LNCAP (cell line): ENCODE measurements around the gene BEND3.

Experiments used
- TF ChIP-seq, protein P1 (sequence below): fragments of 450-650 bp; IDR thresholded peaks from 2 replicates; pipeline ENCODE4 v1.5.1; 2017; ENCODE audit warnings: mild to moderate bottlenecking

Gene BEND3

DNA sequence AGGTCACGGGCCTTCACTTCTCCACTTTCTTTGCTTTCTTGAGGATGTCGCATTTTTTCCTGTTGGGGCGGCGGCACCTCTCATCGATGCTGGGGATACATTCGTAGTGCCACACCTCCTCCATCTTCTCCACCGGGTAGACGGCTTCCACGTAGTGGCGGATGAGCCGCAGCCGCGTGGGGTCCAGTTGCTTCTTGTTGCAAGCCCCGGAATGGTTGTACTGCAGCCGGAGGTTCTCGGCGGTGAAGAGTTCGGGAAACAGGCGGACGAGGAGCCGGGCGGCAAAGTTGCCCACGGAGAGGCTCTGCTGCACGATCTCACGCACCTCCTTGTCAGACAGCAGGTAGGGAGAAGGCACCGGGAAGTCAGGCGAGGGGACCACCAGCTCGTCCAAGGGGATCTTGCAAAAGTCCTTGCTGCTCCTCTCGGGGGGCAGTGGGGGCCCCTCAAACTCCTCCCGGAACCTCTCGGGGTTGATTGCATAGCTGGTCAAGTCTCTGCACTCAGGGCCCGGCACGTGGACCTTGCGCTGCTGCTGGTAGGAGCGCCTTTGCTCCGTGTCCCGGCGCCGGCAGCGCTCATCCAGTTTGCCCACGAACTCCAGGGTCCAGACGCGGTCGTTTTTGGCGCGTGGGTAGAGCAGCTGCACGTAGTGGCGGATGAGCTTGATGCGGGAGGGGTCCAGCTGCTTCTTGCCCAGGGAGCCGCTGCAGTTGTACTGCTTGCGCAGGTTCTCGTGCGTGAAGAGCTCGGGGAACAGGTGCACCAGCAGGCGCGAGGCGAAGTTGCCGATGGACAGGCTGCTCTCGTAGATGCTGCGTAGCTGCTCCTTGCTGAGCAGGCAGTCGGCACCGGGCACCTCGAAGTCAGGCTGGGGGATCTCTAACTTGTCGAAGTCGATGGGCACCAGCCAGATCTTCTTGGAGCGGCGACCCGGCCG, 46.4 kb downstream of the BEND3 start:
- TF ChIP-seq, protein P1, sequence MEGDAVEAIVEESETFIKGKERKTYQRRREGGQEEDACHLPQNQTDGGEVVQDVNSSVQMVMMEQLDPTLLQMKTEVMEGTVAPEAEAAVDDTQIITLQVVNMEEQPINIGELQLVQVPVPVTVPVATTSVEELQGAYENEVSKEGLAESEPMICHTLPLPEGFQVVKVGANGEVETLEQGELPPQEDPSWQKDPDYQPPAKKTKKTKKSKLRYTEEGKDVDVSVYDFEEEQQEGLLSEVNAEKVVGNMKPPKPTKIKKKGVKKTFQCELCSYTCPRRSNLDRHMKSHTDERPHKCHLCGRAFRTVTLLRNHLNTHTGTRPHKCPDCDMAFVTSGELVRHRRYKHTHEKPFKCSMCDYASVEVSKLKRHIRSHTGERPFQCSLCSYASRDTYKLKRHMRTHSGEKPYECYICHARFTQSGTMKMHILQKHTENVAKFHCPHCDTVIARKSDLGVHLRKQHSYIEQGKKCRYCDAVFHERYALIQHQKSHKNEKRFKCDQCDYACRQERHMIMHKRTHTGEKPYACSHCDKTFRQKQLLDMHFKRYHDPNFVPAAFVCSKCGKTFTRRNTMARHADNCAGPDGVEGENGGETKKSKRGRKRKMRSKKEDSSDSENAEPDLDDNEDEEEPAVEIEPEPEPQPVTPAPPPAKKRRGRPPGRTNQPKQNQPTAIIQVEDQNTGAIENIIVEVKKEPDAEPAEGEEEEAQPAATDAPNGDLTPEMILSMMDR, result no peak

DNA sequence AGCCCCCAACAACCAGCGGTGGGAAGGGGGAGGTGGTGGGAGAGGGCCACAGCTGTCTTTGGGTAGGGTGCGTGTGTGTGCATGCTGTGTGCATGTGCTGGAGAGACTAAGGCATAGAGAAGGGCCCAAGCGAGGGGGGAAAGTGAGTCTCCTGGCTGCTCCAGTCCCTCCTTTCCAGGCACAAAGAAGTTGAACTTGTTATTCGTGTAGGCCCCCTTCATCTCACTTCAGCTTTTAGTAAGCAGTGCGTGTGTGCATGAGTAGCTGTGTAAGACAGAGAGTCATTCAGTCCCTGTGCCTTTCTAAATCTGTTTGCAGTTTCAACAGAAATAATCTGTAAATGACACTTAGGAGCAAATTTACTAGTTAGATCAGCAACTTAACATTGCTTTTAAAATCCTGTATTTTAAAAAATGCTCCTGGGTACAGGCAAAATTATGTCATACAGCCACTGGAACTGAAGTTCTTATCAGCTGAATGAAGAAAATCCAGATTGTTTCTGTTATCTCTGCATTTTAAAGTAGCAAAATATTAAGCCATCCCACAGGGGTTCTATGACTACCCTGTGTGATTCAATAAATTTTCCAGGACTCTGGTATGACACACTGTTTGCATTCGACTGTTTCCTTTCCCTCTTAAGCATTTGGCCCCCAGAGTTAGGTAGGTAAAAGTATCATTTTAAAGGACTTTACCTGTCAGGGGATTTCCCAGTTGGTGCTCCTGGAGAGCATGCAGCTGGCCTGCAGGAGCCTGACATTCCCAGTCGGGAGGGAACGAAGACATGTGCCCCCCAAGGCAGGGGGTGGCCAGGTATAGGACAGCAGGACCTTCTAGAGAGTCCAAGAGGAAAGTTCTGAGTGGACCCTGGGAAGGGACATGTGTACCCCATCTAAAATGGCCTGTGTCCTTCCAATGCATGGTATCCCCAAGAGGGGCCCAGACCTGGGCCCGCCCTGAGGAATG, 48.3 kb downstream of the BEND3 start:
- TF ChIP-seq, protein P1, result no peak

DNA sequence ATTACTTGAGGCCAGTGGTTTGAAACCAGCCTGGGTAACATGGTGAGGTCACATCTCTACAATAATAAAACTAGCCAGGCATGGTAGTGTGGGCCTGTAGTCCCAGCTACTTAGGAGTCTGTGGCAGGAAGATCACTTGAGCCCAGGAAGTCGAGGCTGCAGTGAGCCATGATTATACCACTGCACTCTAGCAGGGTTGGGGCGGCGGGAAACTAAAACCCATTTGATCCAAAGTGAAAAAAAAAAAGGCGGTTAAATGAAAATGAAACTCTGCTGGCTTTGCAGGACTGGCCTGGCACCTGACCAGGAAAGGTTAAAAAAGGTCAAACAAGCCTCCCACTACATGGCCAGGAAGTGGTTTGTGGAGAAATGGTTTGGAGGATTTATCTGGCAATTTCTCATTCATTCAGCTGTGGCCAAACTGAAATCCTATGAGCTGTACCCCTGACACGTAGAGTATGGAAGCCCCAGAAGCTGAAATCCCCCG, 50.7 kb downstream of the BEND3 start:
- TF ChIP-seq, protein P1, result no peak

DNA sequence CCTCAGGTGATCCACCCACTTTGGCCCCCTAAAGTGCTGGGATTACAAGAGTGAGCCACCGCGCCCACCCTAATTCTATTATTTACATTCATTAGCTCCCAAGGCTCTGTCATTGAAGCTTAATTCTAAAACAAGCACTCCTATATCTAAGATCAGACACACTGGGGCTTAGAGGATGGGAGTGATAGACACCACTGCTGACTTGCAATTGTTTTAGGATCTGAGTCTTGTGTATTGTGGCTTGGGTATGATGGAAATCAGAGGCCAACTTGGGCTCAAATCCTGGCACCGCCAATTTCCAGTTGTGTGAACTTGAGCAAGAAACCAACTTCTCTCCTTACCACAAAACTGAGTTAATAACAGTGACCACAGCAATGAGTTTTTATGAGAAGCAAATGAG, 52.6 kb downstream of the BEND3 start:
- TF ChIP-seq, protein P1, result no peak

DNA sequence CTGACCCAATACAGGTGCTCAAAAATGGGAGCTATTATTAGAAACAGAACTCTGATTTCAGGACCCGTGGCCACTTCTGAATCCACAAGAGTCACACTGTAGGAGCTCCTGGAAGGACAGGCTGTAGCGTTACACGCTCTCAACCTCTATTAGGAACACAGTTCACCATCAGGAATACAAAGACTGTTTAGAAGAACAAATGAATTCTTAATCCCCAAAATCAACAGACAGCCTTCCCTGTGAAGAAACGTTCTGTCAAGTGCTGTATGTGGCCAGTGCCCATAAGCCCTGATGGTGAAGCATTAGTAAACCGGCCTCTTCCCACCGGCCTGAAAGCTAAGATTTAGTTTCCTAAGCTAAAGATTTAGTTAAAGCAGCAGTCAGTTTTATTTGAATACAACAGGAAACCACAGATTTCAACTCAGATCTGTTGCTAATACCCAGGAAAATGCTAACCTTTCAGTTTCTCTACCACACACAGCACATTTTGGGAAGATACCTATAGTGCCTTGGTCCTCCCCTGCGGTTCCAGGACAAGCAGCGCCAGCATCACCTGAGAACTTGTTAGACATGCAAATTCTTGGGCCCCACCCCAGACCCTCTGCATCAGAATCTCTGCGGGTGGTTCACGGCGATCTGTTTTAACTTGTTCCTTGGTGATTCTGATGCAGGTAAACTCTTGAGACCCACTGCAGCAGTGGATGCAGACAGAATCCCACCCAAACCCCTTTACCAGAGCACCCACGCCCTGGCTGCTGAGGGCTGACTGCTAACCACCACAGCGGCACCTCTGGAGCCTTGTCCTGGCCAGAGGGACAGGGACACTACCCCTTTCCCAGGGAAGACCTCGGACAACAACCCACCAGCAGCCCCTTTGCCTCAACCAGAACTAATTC, 53.9 kb downstream of the BEND3 start:
- TF ChIP-seq, protein P1, result no peak

DNA sequence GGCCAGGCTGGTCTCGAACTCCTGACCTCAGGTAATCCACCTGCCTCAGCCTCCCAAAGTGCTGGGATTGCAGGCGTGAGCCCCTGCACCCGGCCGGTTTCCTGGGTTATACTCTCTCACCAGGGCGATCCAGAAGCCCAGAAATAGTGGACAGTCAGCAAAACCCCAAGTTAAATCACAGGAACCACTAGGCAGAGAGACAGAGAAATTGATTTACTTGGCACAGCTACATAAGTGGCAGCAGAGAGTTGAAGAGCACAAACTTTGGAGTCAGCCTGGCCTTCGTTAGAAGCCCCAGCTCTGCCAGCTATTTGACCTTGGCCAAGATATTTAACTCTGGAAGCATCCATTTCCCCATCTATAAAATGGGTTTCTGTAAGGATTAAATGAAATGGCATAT, 54.6 kb downstream of the BEND3 start:
- TF ChIP-seq, protein P1, result no peak
